GM12801 (cell line): ENCODE measurements around the gene NT5C1B.

ENCODE experiments used
- TF ChIP-seq, protein P1 (sequence below): IDR thresholded peaks from one replicate; pipeline ENCODE4 v1.5.1; 2011; ENCODE audit warnings: control low read depth; ENCODE audit not compliant: insufficient read length; ENCODE audit errors: extremely low read depth

Gene NT5C1B

DNA sequence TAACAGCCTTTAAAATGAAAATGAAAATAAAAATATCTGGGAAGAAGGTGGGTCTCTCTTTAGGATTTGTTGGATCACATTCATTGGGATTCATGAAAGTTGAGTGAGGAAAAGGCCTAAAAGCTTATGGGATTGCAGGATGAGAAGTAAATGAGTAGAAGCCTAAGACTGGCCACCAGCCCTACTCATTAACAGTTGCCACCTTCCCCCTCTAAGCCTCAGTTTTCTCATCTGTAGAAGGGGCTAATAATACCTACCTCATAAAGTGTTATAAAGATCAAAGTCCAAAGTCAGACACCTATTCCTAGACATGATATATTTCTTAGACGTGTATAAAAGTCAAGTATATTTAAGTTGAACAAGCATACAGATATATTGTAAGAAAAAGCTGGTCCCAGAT is 52.7 kb downstream of the NT5C1B start:
- TF ChIP-seq, protein P1, sequence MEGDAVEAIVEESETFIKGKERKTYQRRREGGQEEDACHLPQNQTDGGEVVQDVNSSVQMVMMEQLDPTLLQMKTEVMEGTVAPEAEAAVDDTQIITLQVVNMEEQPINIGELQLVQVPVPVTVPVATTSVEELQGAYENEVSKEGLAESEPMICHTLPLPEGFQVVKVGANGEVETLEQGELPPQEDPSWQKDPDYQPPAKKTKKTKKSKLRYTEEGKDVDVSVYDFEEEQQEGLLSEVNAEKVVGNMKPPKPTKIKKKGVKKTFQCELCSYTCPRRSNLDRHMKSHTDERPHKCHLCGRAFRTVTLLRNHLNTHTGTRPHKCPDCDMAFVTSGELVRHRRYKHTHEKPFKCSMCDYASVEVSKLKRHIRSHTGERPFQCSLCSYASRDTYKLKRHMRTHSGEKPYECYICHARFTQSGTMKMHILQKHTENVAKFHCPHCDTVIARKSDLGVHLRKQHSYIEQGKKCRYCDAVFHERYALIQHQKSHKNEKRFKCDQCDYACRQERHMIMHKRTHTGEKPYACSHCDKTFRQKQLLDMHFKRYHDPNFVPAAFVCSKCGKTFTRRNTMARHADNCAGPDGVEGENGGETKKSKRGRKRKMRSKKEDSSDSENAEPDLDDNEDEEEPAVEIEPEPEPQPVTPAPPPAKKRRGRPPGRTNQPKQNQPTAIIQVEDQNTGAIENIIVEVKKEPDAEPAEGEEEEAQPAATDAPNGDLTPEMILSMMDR: no peak

DNA sequence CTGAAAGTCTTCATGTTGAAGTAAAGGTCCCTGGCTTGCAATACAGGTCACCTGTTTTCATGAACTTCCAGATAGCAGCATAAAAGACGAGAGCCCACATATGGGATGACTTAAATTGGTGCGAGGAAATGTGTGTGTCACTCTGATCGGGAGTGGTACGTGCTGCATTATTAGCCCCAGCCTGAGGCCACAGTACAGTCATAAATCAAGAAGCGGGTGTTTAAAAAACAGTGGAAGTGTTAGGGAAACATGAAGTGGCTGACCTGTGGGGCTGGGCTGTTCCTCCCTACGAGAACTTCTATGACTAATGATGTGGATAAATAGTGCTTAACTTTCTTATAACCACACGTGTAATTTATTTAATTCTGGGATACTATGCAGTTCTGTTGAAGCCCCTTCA is 53.3 kb downstream of the NT5C1B start:
- TF ChIP-seq, protein P1: no peak

DNA sequence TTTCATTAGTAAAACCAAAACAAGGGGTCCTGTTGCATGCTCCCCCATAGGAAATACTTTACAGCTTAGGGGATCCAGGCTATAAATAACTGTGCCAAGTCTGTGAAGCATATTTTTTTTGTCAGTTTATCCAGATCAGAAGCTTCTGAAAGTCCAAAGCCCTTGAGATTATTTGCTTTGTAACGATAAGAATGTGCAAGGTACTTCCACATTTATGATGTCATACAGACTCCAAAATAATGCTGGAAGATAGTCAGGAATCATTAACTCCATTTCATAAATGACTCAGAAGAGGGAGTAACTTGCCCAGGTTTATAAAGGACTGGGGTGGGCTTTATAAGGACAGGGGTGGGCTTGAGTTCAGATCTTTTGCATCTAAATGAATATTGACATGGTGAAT is 58.2 kb downstream of the NT5C1B start:
- TF ChIP-seq, protein P1: no peak

DNA sequence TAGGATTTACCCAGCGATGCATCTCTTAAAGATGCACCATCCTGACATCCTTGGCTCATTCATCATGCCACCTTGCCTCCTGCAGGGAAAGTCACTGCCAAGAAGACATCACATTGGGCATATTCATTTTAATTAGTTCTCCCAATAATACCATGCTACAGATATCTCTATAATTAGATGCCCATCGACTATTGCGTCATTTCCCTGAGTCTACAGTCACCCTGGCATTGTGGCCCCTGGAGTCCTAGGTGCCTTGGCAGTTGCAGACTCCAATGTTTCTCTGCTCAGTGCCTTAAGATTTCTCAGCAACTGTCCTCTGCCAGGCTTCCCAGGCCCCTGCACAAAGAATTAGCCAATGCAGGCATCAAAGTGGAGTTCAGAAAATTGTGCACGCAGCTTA is 61.5 kb downstream of the NT5C1B start:
- TF ChIP-seq, protein P1: no peak

DNA sequence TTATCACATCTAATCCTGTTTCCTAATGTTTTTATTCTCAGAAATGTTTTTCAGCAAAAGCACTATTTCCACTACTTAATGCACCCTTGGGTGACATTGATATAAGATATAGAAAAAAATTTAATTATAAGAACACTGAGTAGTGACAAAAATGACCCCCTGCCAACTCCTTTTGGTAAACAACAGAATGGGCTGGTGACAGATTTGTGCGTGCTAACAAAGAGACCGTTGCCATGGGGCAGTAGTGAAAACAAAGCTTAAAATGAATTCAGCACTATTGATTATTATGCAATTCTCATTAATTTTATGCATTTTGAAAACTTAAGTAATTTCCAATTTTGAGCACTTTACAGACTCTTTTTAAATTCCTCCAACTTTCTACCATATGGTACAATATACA is 62.0 kb downstream of the NT5C1B start:
- TF ChIP-seq, protein P1: no peak

DNA sequence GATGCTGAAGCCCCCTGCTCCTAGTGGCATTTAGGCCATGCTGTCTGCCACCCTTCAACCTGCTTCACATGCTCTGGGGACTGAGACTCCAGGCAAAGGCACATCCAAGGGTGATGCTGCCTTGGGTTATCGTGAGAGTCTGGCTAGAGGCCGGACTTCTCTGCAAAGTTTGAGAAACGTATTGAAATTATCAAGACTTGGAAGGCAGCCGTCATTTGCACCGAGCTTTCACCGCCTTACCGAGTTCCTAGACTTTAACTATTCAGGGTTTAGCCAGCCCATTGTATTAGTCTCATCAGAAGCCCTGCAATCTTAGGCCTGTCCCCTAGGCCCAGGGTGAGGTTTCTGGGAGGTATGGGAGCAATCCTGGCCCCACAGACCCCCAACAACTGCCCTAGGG is 62.9 kb downstream of the NT5C1B start:
- TF ChIP-seq, protein P1: no peak

DNA sequence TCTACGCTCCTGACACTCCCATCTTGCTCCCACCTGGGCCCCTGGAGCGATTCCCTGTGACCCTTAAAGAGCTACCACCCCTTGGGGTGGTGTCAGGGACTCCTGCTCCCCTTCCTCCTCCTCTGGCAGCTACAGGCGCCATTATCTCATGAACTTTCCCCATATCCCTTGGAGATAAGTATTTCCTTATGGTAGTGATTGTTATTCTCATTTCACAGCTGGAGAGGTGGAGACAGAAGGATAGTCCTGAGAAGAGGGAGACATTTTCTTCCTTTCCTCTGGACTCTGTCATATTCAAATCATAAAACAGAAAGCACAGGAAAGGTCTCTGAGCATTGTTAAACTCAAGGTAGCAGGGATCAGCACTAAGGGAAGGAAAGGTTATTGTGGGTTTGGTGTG is 63.5 kb downstream of the NT5C1B start:
- TF ChIP-seq, protein P1: no peak

DNA sequence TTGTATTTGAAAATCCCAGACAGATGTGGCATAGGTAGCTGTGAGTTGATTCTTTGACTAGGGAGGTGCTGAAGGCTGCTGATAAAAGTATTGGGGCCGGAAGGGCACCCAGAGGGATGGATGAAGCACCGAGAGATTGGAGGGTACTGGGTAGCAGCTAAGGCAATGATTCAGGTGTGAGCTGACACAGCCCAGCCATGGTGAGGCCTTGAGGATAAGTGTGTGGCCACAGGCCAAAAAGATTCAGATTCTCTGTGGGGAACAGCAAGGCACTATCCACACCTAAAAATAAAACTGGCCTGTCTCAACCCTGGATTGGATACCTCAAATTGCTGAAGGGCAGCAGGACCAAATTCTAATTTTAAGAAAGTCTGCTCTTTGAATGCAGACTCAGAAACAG is 64.1 kb downstream of the NT5C1B start:
- TF ChIP-seq, protein P1: no peak
